Thymus (tissue), 11 donors: ENCODE results near the gene SLC27A2. TPM values are rescaled to one million over a fixed set of nuclear protein-coding genes. Genes with fewer than 3 reads are reported as not detected.
"Not testable (repeated sequence)": the region's sequence is repeated elsewhere in the genome, so short reads cannot be mapped to it uniquely, and the experiment has no call there.

Experiments
- DNase-seq, 9 donors: peaks; one replicate each; pipeline ENCODE4 v3.0.0-alpha.2; 2013; ENCODE audit warnings: low spot score in 9 of 9, low read depth in 6 of 9, missing footprints in 1 of 9
- H3K27ac ChIP-seq, 2 donors: one replicate each; pipeline ENCODE4 v1.5.1; 2013; ENCODE audit warnings: control low read depth in 1 of 2, low read depth in 1 of 2, low read length in 1 of 2, mild to moderate bottlenecking in 1 of 2, moderate library complexity in 1 of 2
- H3K27me3 ChIP-seq, 2 donors: one replicate each; pipeline ENCODE4 v1.5.1; 2013; ENCODE audit warnings: low read length in 1 of 2; ENCODE audit not compliant: control insufficient read depth in 2 of 2, insufficient read depth in 1 of 2
- H3K36me3 ChIP-seq, 2 donors: one replicate each; pipeline ENCODE4 v1.5.1; 2013; ENCODE audit warnings: low read length in 1 of 2, mild to moderate bottlenecking in 1 of 2, moderate library complexity in 1 of 2; ENCODE audit not compliant: control insufficient read depth in 2 of 2, insufficient read depth in 2 of 2
- H3K4me1 ChIP-seq, 2 donors: one replicate each; pipeline ENCODE4 v1.5.1; 2013; ENCODE audit warnings: low read length in 2 of 2; ENCODE audit not compliant: control insufficient read depth in 2 of 2, insufficient read depth in 2 of 2
- H3K4me3 ChIP-seq, 2 donors: one replicate each; pipeline ENCODE4 v1.5.1; 2013; ENCODE audit warnings: low read length in 2 of 2, control low read depth in 1 of 2, mild to moderate bottlenecking in 1 of 2
- H3K9me3 ChIP-seq, 2 donors: one replicate each; pipeline ENCODE4 v1.5.1; 2013; ENCODE audit warnings: low read length in 1 of 2, mild to moderate bottlenecking in 1 of 2; ENCODE audit not compliant: control insufficient read depth in 2 of 2, insufficient read depth in 1 of 2
- WGBS: extraction: QIAGEN DNeasy Blood & Tissue Kit; methylation state at CpG from one replicate; pipeline ENCODE4 v1.1.7; 2013; 5-methylcytosine and 5-hydroxymethylcytosine counted together
- polyA plus RNA-seq: library from polyadenylated mRNA; stranded (reverse); fragments of 200-250 nt; gene quantifications from one replicate; pipeline ENCODE4 v1.2.3, GENCODE V29; 2013
- total RNA-seq: library from RNA; stranded (reverse); fragments of 120-200 nt; gene quantifications from one replicate; pipeline ENCODE4 v1.2.4, GENCODE V29; 2013
- donor health status: healthy.

The SLC27A2 gene
- total and polyA plus RNA-seq, 2 donors, result 1.3 to 1.4 TPM

GRCh38 chr15:50151476-50151875, 30.5 kb upstream of the SLC27A2 start:
- Histone ChIP-seq H3K27ac (no peak overlapping the region), H3K27me3 (no peaks in the 10 kb centered on the region), H3K36me3 (no peaks in the 10 kb centered on the region), H3K4me3 (no peak overlapping the region), H3K4me1 (no peaks in the 10 kb centered on the region), H3K9me3 (no peaks in the 10 kb centered on the region)
- DNase-seq, result no peak
- WGBS, result over 99% methylated on average over 2 of the region's 2 CpGs

DNA sequence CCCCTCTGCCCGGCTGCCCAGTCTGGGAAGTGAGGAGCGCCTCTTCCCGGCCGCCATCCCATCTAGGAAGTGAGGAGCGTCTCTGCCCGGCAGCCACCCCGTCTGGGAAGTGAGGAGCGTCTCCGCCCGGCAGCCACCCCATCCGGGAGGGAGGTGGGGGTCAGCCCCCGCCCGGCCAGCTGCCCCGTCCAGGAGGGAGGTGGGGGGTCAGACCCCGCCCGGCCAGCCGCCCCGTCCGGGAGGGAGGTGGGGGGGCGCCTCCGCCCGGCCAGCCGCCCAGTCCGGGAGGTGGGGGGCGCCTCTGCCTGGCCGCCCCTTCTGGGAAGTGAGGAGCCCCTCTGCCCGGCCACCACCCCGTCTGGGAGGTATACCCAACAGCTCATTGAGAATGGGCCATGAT, 23.8 kb upstream of the SLC27A2 start:
- not testable (repeated sequence) for H3K9me3 ChIP-seq, H3K27ac ChIP-seq, H3K27me3 ChIP-seq, DNase-seq, H3K4me1 ChIP-seq, H3K36me3 ChIP-seq, H3K4me3 ChIP-seq
- 98% methylated on average over 27 of the region's 28 CpGs for WGBS

GRCh38 chr15:50162969-50163718, 18.9 kb upstream of the SLC27A2 start:
- Histone ChIP-seq H3K36me3 (no peaks in the 10 kb centered on the region), H3K4me3 (no peak overlapping the region), H3K27me3 (no peaks in the 10 kb centered on the region), H3K4me1 (no peaks in the 10 kb centered on the region), H3K9me3 (no peaks in the 10 kb centered on the region), H3K27ac (no peak overlapping the region)
- no peak for DNase-seq
- 88% methylated on average over 2 of the region's 2 CpGs for WGBS

- Histone ChIP-seq H3K36me3 (no peaks in the 10 kb centered on the region), H3K4me3 (no peak overlapping the region), H3K27ac (no peak overlapping the region), H3K9me3 (no peaks in the 10 kb centered on the region), H3K27me3 (no peaks in the 10 kb centered on the region), H3K4me1 (no peaks in the 10 kb centered on the region)
- DNase-seq, result no peak
- 69% methylated on average over 2 of the region's 2 CpGs for WGBS
These were observed 18.1 kb upstream of the SLC27A2 start for GRCh38 chr15:50163719-50164410.

GRCh38 chr15:50164458-50164857, 17.5 kb upstream of the SLC27A2 start:
- DNase-seq, result no peak
- 92% methylated on average over 1 of the region's 1 CpG for WGBS

GRCh38 chr15:50166216-50166615, 15.8 kb upstream of the SLC27A2 start:
- Histone ChIP-seq H3K27ac (no peak overlapping the region), H3K4me3 (no peak overlapping the region), H3K4me1 (no peaks in the 10 kb centered on the region), H3K36me3 (no peaks in the 10 kb centered on the region), H3K27me3 (no peaks in the 10 kb centered on the region), H3K9me3 (no peaks in the 10 kb centered on the region)
- WGBS, result 63% methylated on average over 1 of the region's 1 CpG
- no peak for DNase-seq

More at GRCh38 chr15:50164458-50164857, 17.5 kb upstream of the SLC27A2 start:
- Histone ChIP-seq H3K4me3 (no peak overlapping the region), H3K9me3 (no peaks in the 10 kb centered on the region), H3K36me3 (no peaks in the 10 kb centered on the region), H3K27ac (no peak overlapping the region), H3K27me3 (no peaks in the 10 kb centered on the region), H3K4me1 (no peaks in the 10 kb centered on the region)

DNA sequence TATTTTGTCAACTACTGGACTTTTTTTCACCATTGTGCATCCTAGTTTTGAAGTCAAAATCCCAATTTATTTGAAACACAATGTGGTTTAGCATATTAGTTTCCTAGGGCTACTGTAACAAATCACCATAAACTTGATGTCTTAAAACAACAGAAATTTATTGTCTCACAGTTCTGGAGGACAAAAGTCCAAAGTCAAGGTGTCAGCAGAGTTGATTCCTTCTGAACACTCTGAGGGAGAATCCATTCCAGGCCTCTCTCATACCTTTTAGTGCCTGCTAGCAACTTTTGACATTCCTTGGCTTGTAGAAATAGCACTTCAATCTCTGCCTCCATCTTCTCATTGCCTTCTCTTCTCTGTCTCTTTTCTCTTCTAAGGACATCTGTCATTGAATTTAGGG, 14.9 kb upstream of the SLC27A2 start:
- Histone ChIP-seq H3K27me3 (no peaks in the 10 kb centered on the region), H3K4me1 (no peaks in the 10 kb centered on the region), H3K4me3 (no peak overlapping the region), H3K36me3 (no peaks in the 10 kb centered on the region), H3K9me3 (no peaks in the 10 kb centered on the region), H3K27ac (no peak overlapping the region)
- DNase-seq, result no peak

DNA sequence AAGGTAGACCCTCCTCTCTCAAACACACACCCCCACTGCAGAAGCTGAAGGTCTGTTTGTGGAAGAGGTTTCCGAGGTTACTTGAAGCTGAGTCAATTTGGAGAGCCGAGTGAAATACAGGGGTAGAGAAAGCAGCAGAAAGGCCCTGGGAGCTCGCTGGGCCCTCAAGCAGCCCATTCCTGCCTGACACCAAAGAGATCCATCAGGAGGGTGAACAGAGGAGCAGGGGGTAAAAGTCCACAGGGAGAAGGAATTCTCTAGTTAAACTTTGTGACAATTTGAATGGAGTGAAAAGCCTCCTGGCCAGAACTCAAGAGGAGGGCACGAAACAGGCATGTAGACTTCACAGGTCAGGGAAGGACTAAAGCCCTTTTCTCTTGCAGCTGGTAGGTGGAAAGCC, 13.6 kb upstream of the SLC27A2 start:
- Histone ChIP-seq H3K27ac (no peak overlapping the region), H3K36me3 (no peaks in the 10 kb centered on the region), H3K4me1 (no peaks in the 10 kb centered on the region), H3K27me3 (no peaks in the 10 kb centered on the region), H3K4me3 (no peak overlapping the region), H3K9me3 (no peaks in the 10 kb centered on the region)
- WGBS, result 95% methylated on average over 4 of the region's 4 CpGs
- DNase-seq, result no peak

GRCh38 chr15:50168783-50169411, 13.1 kb upstream of the SLC27A2 start:
- 95% methylated on average over 10 of the region's 10 CpGs for WGBS

More at GRCh38 chr15:50168783-50169411, 13.1 kb upstream of the SLC27A2 start:
- H3K27me3 ChIP-seq, result no peaks in the 10 kb centered on the region
- no peaks in the 10 kb centered on the region for H3K9me3 ChIP-seq
- no peak overlapping the region for H3K4me3 ChIP-seq
- no peak for DNase-seq
- H3K4me1 ChIP-seq, result no peaks in the 10 kb centered on the region
- no peaks in the 10 kb centered on the region for H3K36me3 ChIP-seq
- H3K27ac ChIP-seq, result no peak overlapping the region
